CD4-positive, alpha-beta T cell (primary cell): Measurements from ENCODE around the gene PIK3CD. TPM values are rescaled to one million over a fixed set of nuclear protein-coding genes. Genes with fewer than 3 reads are reported as not detected.
A peak's percentile ranks its signal among the peaks of the same experiment; 100 is the strongest.
"Not testable (repeated sequence)": the region's sequence is repeated elsewhere in the genome, so short reads cannot be mapped to it uniquely, and the experiment has no call there.

ENCODE experiments used
- ATAC-seq: fragments of 200-7000 bp; cut with Tn5 transposase; one replicate; pipeline ENCODE4 v1.10.0; 2022; ENCODE audit warnings: mild to moderate bottlenecking; ENCODE audit not compliant: poor library complexity
- CTCF ChIA-PET: fragments of 350-600 bp; sonication (Branson Sonifier 250); formaldehyde crosslinking; loops from one replicate; lab custom pipeline; 2021; ENCODE audit warnings: antibody characterized with exemption, inconsistent platforms; lab: Charles Lee
- POLR2A ChIA-PET: fragments of 350-600 bp; sonication (Branson Sonifier 250); formaldehyde crosslinking; loops from one replicate; lab custom pipeline; 2021; ENCODE audit warnings: antibody characterized with exemption, inconsistent platforms; lab: Charles Lee
- DNase-seq, 14 experiments: peaks; one replicate each; pipeline ENCODE4 v3.0.0-alpha.2; 2013 to 2020; ENCODE audit warnings: mixed read lengths in 2 of 14
- H3K27ac ChIP-seq, 2 donors: one replicate each; pipeline versions ENCODE4 v1.5.1 to v1.7.0; 2013; ENCODE audit warnings: low read length in 2 of 2, low read depth in 1 of 2, mild to moderate bottlenecking in 1 of 2
- H3K27me3 ChIP-seq, 2 experiments: 1 replicate in 1 of 2; 2 replicates in 1 of 2; pipeline versions ENCODE4 v1.6.1 to v1.7.0; 2013; ENCODE audit warnings: low read length in 2 of 2, control low read depth in 1 of 2, mild to moderate bottlenecking in 1 of 2, moderate library complexity in 1 of 2; ENCODE audit not compliant: insufficient read depth in 2 of 2, control insufficient read depth in 1 of 2
- H3K36me3 ChIP-seq: one replicate; pipeline ENCODE4 v1.6.1; 2013; ENCODE audit warnings: low read length, control low read depth; ENCODE audit not compliant: insufficient read depth
- H3K4me1 ChIP-seq: one replicate; pipeline ENCODE4 v1.6.1; 2013; ENCODE audit warnings: low read length, control low read depth; ENCODE audit not compliant: insufficient read depth
- H3K4me3 ChIP-seq: one replicate; pipeline ENCODE4 v1.5.1; 2013; ENCODE audit warnings: mild to moderate bottlenecking, low read length, moderate library complexity
- H3K9me3 ChIP-seq, 2 experiments: 1 replicate in 1 of 2; 2 replicates in 1 of 2; pipeline versions ENCODE4 v1.6.1 to v1.7.0; 2013; ENCODE audit warnings: low read length in 2 of 2, mild to moderate bottlenecking in 2 of 2, control low read depth in 1 of 2, moderate library complexity in 1 of 2; ENCODE audit not compliant: control insufficient read depth in 1 of 2, insufficient read depth in 1 of 2
- H3K27ac Mint-ChIP-seq: one replicate; pipeline ENCODE4 v1.8.0; 2020; ENCODE audit warnings: mixed read lengths
- H3K27me3 Mint-ChIP-seq: one replicate; pipeline ENCODE4 v1.8.0; 2021; ENCODE audit warnings: mixed read lengths
- H3K36me3 Mint-ChIP-seq: one replicate; pipeline ENCODE4 v1.8.0; 2021; ENCODE audit warnings: low read depth, mixed read lengths
- H3K4me1 Mint-ChIP-seq: one replicate; pipeline ENCODE4 v1.8.0; 2021; ENCODE audit warnings: low read depth, mixed read lengths
- H3K4me3 Mint-ChIP-seq: one replicate; pipeline ENCODE4 v1.8.0; 2020; ENCODE audit warnings: mild to moderate bottlenecking, mixed read lengths
- H3K9me3 Mint-ChIP-seq: one replicate; pipeline ENCODE4 v1.8.0; 2020; ENCODE audit warnings: mixed read lengths
- intact Hi-C, 2 experiments: fragments of 100-400 bp; cut with DNase I in 1 of 2; cut with micrococcal nuclease in 1 of 2; formaldehyde crosslinking; loops; one replicate each; pipeline versions ENCODE4 v1.15.1 to v1.9.0; 2023 to 2025; cut with DNase I, micrococcal nuclease
- total RNA-seq, 174 experiments: library from RNA in 2 of 174; stranded (reverse) in 2 of 174; gene quantifications; one replicate each; pipeline ENCODE4 v1.2.3 and lab custom pipeline; 2021 to 2026
- TF ChIP-seq, protein P1 (sequence below): fragments of 200-600 bp; IDR thresholded peaks from one replicate; pipeline ENCODE4 v1.8.0; 2022; ENCODE audit warnings: antibody characterized with exemption, mild to moderate bottlenecking

Gene PIK3CD
- total RNA-seq, 2 experiments from 2014 or later, result 202 to 213 TPM

DNA sequence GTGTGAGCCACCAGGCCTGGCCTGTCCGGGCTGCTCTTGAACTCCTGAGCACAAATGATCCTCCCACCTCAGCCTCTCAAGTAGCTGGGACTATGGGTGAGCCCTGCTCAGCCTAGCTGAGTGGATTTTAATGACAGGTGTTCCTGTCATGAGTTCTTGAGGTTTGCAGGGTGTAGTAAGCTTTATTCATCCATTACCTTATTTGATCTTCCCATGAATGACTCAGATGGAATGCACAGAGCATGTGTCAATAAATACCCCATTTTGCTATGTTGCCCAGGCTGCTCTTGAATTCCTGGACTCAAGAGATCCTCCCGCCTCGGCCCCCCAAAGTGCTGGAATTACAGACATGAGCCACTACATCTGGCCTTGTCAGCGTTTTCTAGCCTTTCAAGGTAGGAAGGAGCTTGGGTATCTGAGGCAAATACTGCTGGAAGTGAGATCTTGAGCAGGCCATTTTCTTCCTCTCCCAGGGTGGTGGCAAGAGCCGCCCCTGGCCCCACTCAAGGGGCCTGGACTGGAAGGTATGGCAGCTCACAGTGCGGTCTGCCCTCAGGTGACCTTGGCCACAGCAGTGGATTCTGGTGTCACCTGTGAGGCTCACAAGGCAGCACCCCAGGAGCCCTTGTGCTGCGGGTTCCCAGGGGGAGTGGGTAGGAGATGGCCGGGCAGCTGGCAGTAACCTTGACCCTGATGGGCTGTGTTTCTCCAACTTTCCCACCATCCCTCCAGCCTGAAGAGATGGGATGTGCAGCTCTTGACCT lies 20.0 kb downstream of the PIK3CD start:
- ChIA-PET POLR2A (interaction anchor here (0.9 to 5.2 kb wide), 7 partner anchors 16 to 45 kb away, joined by 3 to 43 read pairs (median 5); partner anchors contain the start of gene PIK3CD), CTCF (interaction anchor here (0.6 to 3.5 kb wide), 2 partner anchors 44 to 227 kb away, joined by 5 to 14 read pairs; no protein-coding TSS in a partner anchor)
- intact Hi-C loops, result no loop called here
- Histone ChIP-seq H3K27me3 (no peaks in the 10 kb centered on the region), H3K4me1 (peaks cover 70% of the 10 kb centered on the region), H3K27ac (no peak overlapping the region), H3K4me3 (no peak overlapping the region), H3K9me3 (no peaks in the 10 kb centered on the region), H3K36me3 (peaks cover 74% of the 10 kb centered on the region)
- ATAC-seq (peak; percentile 77), DNase-seq (peak in 1 of 14 experiments; percentile 34)
- H3K36me3 Mint-ChIP-seq, result peaks cover 76% of the 10 kb centered on the region
- peaks cover 62% of the 10 kb centered on the region for H3K4me1 Mint-ChIP-seq
- peak overlapping the region; percentile 7 for H3K4me3 Mint-ChIP-seq
- peak overlapping the region; percentile 84 for H3K27ac Mint-ChIP-seq
- TF ChIP-seq, protein P1, sequence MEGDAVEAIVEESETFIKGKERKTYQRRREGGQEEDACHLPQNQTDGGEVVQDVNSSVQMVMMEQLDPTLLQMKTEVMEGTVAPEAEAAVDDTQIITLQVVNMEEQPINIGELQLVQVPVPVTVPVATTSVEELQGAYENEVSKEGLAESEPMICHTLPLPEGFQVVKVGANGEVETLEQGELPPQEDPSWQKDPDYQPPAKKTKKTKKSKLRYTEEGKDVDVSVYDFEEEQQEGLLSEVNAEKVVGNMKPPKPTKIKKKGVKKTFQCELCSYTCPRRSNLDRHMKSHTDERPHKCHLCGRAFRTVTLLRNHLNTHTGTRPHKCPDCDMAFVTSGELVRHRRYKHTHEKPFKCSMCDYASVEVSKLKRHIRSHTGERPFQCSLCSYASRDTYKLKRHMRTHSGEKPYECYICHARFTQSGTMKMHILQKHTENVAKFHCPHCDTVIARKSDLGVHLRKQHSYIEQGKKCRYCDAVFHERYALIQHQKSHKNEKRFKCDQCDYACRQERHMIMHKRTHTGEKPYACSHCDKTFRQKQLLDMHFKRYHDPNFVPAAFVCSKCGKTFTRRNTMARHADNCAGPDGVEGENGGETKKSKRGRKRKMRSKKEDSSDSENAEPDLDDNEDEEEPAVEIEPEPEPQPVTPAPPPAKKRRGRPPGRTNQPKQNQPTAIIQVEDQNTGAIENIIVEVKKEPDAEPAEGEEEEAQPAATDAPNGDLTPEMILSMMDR, result no peak
- no peaks in the 10 kb centered on the region for H3K9me3 Mint-ChIP-seq
- no peaks in the 10 kb centered on the region for H3K27me3 Mint-ChIP-seq

DNA sequence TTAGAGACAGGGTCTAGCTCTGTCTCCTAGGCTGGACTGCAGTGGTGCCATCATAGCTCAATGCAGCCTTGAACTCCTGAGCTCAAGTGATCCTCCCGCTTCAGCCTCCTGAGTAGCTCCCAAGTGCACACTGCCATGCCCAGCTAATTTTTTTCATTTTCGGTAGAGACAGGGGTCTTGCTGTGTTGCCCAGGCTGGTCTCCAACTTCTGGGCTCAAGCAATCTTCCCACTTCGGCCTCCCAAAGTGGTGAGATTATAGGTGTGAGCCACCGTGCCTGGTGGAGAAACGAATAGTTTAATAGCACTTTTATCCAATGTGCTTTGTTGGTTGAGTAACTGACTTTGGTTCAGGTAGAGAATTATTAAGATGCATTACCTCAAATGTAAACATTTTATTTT lies 20.9 kb downstream of the PIK3CD start:
- DNase-seq (no peak), ATAC-seq (no peak)
- Mint-ChIP-seq H3K36me3 (peaks cover 84% of the 10 kb centered on the region), H3K9me3 (no peaks in the 10 kb centered on the region), H3K4me1 (peaks cover 70% of the 10 kb centered on the region), H3K27ac (peak overlapping the region; percentile 80), H3K4me3 (no peak overlapping the region), H3K27me3 (no peaks in the 10 kb centered on the region)
- Histone ChIP-seq H3K27me3 (no peaks in the 10 kb centered on the region), H3K27ac (no peak overlapping the region), H3K4me1 (peaks cover 72% of the 10 kb centered on the region), H3K9me3 (no peaks in the 10 kb centered on the region), H3K36me3 (peaks cover 74% of the 10 kb centered on the region), H3K4me3 (no peak overlapping the region)
- TF ChIP-seq, protein P1, result no peak
- POLR2A ChIA-PET, result interaction anchor here (0.6 to 5.2 kb wide), 7 partner anchors 9 to 46 kb away, joined by 3 to 43 read pairs (median 5); partner anchors contain the start of gene PIK3CD
- CTCF ChIA-PET, result interaction anchor here (1.2 to 3.5 kb wide), 2 partner anchors 45 to 49 kb away, joined by 3 to 14 read pairs; no protein-coding TSS in a partner anchor
- intact Hi-C loops, result no loop called here

DNA sequence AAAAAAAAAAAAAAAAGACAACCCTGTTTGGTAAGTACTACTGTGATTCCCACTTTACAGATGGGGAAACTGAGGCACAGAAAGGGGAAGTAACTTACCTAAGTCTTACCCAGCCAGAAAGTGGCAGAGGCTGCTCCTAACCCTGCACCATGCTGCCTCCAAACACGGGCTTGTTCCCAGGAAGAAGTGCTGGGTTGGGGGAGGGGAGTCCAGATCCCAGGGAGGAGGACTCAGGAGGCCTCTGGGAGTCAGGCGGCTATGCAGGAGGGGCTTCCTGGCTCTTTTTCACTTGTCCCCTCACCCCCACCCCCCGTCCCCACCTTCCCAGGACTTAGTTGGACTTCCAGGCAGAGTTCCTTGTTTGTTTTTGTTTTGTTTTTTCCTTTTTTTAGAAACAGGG lies 23.9 kb downstream of the PIK3CD start:
- no peaks in the 10 kb centered on the region for H3K9me3 Mint-ChIP-seq
- peak overlapping the region; percentile 83 for H3K27ac Mint-ChIP-seq
- H3K27me3 ChIP-seq, result no peaks in the 10 kb centered on the region
- peaks cover 80% of the 10 kb centered on the region for H3K36me3 Mint-ChIP-seq
- intact Hi-C loops, result no loop called here
- DNase-seq, result no peak
- no peaks in the 10 kb centered on the region for H3K9me3 ChIP-seq
- H3K4me3 ChIP-seq, result no peak overlapping the region
- TF ChIP-seq, protein P1, result no peak
- H3K4me1 Mint-ChIP-seq, result peaks cover 70% of the 10 kb centered on the region
- no peak overlapping the region for H3K27ac ChIP-seq
- H3K4me1 ChIP-seq, result peaks cover 75% of the 10 kb centered on the region
- POLR2A ChIA-PET, result interaction anchor here (3.1 to 5.2 kb wide), 2 partner anchors 21 to 47 kb away, joined by 10 to 43 read pairs; partner anchors contain the start of gene PIK3CD
- H3K27me3 Mint-ChIP-seq, result no peaks in the 10 kb centered on the region
- CTCF ChIA-PET, result interaction anchor here (0.9 to 2.0 kb wide), 3 partner anchors 10 to 49 kb away, joined by 3 to 10 read pairs (median 3); no protein-coding TSS in a partner anchor
- no peak for ATAC-seq
- H3K36me3 ChIP-seq, result peaks cover 64% of the 10 kb centered on the region
- no peak overlapping the region for H3K4me3 Mint-ChIP-seq

DNA sequence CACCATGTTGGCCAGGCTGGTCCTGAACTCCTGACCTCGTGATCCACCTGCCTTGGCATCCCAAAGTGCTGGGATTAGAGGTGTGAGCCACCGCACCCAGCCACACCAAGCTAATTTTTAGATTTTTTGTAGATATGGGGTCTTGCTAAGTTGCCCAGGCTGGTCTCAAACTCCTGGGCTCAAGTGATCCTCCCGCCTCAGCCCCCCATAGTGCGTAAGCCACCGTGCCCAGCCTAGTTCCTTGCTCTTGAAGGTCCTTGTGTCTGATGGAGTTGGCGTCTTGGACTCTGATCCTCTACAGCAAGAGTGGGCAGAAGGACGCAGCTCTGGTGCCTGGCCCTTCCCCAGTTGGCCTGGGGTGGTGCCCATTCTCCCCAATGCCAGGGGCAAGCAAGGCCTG lies 24.6 kb downstream of the PIK3CD start:
- H3K9me3 ChIP-seq, intact Hi-C loops, DNase-seq, ATAC-seq, H3K9me3 Mint-ChIP-seq, H3K27me3 ChIP-seq, H3K4me3 Mint-ChIP-seq, H3K4me3 ChIP-seq, H3K27me3 Mint-ChIP-seq: not testable (repeated sequence)
- H3K27ac ChIP-seq, result peak overlapping the region; percentile 44 to 57
- peaks cover 66% of the 10 kb centered on the region for H3K36me3 ChIP-seq
- ChIA-PET CTCF (interaction anchor here (1.1 kb wide), 1 partner anchor 49 kb away, joined by 5 read pairs; no protein-coding TSS in a partner anchor), POLR2A (interaction anchor here (1.7 to 5.2 kb wide), 3 partner anchors 9 to 48 kb away, joined by 9 to 43 read pairs (median 10); partner anchors contain the start of gene PIK3CD)
- H3K4me1 Mint-ChIP-seq, result peaks cover 69% of the 10 kb centered on the region
- peak overlapping the region; percentile 83 for H3K27ac Mint-ChIP-seq
- H3K36me3 Mint-ChIP-seq, result peaks cover 79% of the 10 kb centered on the region
- H3K4me1 ChIP-seq, result peaks cover 79% of the 10 kb centered on the region
